Activated T-helper 1 cell treated with anti-CD3 and anti-CD28 coated beads, Interleukin-12 subunit alpha, Interleukin-12 subunit beta, Interleukin-2, Interleukin-4 antibody, amounts not matched to agents 30 ng/mL and 10 ng/mL and 1 ng/mL, durations not matched to agents 14 hours and 24 hours and 36 hours (primary cell): Measurements from ENCODE around the gene CPA4. TPM values are rescaled to one million over a fixed set of nuclear protein-coding genes. Genes with fewer than 3 reads are reported as not detected.
A peak's percentile ranks its signal among the peaks of the same experiment; 100 is the strongest.

Source experiments
- DNase-seq: peaks from one replicate; pipeline ENCODE4 v3.0.0; 2021; ENCODE audit warnings: low spot score
- H3K27ac Mint-ChIP-seq: one replicate; pipeline ENCODE4 v1.8.0; 2021; ENCODE audit warnings: mild to moderate bottlenecking, mixed read lengths
- H3K27me3 Mint-ChIP-seq: one replicate; pipeline ENCODE4 v1.8.0; 2022; ENCODE audit warnings: mild to moderate bottlenecking, moderate library complexity, mixed read lengths; ENCODE audit not compliant: insufficient read depth
- H3K36me3 Mint-ChIP-seq: one replicate; pipeline ENCODE4 v1.8.0; 2021; ENCODE audit warnings: low read depth, mixed read lengths
- H3K4me1 Mint-ChIP-seq: one replicate; pipeline ENCODE4 v1.8.0; 2021; ENCODE audit warnings: low read depth, mixed read lengths
- H3K4me3 Mint-ChIP-seq: one replicate; pipeline ENCODE4 v1.8.0; 2021; ENCODE audit warnings: mild to moderate bottlenecking, moderate library complexity, mixed read lengths
- H3K9me3 Mint-ChIP-seq: one replicate; pipeline ENCODE4 v1.8.0; 2021; ENCODE audit warnings: mixed read lengths
- intact Hi-C: fragments of 100-400 bp; cut with micrococcal nuclease; formaldehyde crosslinking; loops from one replicate; pipeline ENCODE4 v1.15.1; 2024
- total RNA-seq: library from RNA; stranded (reverse); gene quantifications from 2 replicates; pipeline ENCODE4 v1.2.3, GENCODE V29; 2022

CPA4 gene
- total RNA-seq, 1 donor from 2014 or later = not detected

DNA sequence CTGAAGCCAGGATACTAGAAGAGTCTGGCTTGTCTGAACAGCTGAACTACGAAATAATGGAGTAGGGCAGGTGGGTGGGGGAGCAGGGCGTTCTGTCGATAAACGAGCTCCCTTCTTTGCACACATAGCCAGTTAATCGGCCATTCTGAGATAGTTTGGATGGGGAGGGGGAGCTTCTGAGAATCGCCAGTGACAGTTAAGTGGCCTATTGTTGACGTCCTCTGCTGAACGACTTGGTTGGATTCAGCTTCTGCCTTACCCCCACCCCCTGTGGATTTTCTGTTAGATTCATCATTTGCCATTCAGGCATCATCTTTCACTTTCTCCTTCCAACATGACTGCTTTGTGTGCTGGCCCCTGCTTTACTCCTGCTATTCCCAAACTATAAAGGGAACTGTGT lies 52.2 kb downstream of the CPA4 start:
- DNase-seq = no peak
- H3K4me1 Mint-ChIP-seq = no peaks in the 10 kb centered on the region
- H3K27ac Mint-ChIP-seq = no peak overlapping the region
- peaks cover 3% of the 10 kb centered on the region for H3K27me3 Mint-ChIP-seq
- intact Hi-C loops = no loop called here
- no peak overlapping the region for H3K4me3 Mint-ChIP-seq
- no peaks in the 10 kb centered on the region for H3K9me3 Mint-ChIP-seq
- H3K36me3 Mint-ChIP-seq = no peaks in the 10 kb centered on the region

DNA sequence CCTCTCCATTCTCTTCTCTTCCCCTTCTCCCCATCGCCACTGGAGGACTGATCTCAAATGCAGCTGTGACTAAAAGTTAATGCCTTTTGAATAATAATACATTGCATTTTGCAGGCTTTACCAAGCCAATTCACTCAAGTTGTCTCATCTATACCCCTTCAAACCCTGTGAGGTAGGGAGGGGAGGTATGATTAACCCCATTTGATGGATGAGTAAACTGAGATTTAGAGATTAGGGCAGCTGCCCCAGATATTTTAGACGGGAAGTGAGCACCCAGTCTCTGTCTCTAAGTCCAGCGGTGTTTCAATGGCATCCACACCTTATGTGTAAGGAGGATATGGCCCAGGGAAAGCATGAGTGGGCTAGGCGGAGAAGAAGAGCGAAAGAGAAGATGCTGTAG lies 52.8 kb downstream of the CPA4 start:
- no peak for DNase-seq
- Mint-ChIP-seq H3K4me3 (no peak overlapping the region), H3K27me3 (peaks cover 3% of the 10 kb centered on the region), H3K9me3 (no peaks in the 10 kb centered on the region), H3K27ac (no peak overlapping the region), H3K4me1 (peaks cover under 1% of the 10 kb centered on the region), H3K36me3 (no peaks in the 10 kb centered on the region)
- intact Hi-C loops = no loop called here

DNA sequence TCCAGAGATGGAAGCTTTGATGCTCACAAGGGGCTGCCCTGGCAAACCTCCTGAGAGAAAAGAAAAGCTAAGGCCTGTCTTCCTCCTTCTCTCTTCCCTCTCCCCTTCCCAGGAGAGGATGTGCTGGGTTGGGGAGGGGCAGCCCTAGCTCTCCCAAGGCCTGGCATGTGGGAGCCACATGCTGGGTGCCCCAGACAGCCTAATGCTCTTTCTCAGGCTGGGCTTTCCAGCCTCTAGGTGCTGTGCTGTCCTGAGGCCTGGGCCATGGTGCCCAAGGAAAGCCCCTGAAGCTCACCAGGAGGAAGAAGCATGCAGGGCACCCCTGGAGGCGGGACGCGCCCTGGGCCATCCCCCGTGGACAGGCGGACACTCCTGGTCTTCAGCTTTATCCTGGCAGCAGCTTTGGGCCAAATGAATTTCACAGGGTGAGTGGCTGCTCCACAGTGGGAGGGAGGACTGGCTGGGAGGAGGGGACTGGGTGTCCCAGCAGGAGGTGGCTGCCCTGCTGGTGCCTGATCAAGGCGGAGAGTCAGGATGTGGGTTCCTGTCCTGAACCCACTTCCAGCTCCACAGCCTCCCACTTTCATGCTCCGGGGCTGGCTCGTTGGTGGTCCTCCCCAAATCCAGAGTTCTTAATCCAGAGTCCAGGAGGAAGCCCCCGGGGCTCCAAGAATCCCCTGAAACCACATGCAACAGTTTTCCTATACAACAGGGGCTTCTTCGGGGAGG lies 53.4 kb downstream of the CPA4 start:
- no peaks in the 10 kb centered on the region for H3K36me3 Mint-ChIP-seq
- peaks cover 6% of the 10 kb centered on the region for H3K4me1 Mint-ChIP-seq
- no peak overlapping the region for H3K27ac Mint-ChIP-seq
- H3K9me3 Mint-ChIP-seq = no peaks in the 10 kb centered on the region
- intact Hi-C loops = no loop called here
- DNase-seq = no peak
- no peak overlapping the region for H3K4me3 Mint-ChIP-seq
- peaks cover 3% of the 10 kb centered on the region for H3K27me3 Mint-ChIP-seq

DNA sequence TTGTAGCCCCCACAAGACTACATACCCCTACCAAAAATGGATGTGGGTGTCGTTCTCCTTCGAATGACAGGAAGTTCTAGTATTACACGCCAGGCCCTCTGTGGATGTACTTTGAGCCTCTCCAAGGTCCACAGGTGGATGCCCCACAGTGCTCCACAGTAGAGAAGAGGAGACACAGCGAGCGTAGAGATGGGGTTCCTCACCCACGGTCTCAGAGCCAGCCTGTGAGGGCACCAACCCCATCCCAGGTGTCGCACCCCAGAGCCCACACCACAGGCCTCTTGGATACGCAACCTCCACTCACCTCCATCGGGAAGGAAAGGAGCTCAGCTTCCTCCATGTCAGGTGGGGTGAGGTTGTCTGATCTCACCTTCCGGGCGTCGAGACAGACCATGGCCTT lies 54.0 kb downstream of the CPA4 start:
- Mint-ChIP-seq H3K27me3 (peaks cover 3% of the 10 kb centered on the region), H3K9me3 (no peaks in the 10 kb centered on the region), H3K4me3 (no peak overlapping the region), H3K27ac (no peak overlapping the region), H3K36me3 (no peaks in the 10 kb centered on the region), H3K4me1 (peaks cover 10% of the 10 kb centered on the region)
- DNase-seq = no peak
- intact Hi-C loops = no loop called here

DNA sequence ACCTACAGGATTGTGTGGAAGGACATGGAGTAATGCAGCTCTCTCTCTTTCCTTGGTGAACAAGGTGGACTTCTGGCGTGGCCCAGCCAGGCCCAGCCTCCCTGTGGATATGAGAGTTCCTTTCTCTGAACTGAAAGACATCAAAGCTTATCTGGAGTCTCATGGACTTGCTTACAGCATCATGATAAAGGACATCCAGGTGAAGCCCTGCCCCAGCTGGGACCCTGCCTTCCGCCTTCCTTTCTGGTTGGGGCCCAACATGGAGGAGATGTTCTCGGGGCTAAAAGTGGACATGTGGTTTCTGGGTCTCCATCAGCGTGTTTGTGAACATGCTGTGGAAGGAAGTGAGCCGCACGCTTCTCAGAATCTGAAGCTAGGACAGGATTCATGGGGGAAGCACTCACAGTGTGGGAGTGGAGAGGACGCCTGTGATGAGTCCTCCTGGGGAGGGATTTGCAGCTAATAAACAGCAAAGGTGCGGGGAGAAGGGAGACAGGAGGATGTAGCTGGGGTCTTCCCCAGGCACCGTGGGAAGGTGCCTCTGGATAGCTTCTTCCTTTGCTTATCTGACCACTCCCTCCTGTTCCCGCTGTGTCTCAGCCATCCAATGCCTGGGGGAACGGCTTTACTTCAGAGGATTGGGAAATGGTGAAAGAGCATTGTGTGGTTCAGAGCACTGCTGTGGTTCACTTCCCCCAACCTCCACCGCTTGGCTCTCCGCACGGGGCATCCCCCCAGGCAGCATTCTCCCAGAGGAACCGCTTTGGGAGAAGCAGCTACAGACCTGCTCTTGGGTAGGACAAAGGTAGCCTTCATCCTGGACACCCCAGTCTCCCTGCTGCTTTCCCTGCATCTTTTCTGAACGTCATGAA lies 57.2 kb downstream of the CPA4 start:
- H3K4me1 Mint-ChIP-seq = peaks cover 10% of the 10 kb centered on the region
- no peaks in the 10 kb centered on the region for H3K36me3 Mint-ChIP-seq
- H3K9me3 Mint-ChIP-seq = no peaks in the 10 kb centered on the region
- DNase-seq = no peak
- no peak overlapping the region for H3K27ac Mint-ChIP-seq
- peaks cover 1% of the 10 kb centered on the region for H3K27me3 Mint-ChIP-seq
- H3K4me3 Mint-ChIP-seq = no peak overlapping the region
- intact Hi-C loops = no loop called here

DNA sequence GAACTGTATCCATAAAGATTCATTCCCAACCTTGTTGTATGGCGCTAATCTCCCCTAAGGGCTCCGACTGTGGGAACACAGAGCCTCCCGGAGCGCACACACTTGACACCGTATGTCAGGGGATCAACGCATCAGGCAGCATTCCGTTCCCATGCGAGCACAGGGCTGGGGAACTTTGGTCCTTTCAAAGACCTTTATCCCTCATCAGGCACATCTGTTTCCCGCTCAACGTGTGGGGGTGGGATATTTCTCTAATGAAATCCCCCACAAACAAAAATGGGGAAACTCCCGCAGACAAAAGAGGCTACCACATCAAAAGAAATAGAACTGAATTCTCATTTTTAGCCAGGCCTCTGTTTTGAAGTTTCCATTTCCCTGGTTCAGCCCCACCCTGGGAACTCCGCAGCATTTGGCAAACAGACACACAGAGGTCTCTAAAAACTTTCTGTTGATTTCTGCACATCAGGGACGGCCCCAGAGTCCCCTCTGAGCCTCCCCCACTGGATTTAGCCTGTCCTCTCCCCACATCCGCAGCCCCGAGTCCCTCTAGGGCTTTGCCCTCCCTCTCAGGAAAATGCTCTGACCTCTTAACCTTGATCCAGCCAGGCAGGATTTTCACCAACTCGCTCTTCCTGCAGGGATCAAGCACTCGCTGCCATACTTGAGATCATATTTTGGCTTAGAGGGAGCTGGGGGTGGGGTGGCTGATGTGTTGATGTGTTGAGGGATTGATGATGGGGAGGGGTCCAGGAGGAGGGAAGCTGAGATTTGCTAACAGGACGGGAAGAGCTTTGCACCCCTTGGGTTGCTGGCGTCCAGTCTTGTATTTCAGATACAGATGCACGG lies 58.2 kb downstream of the CPA4 start:
- intact Hi-C loops = no loop called here
- DNase-seq = no peak
- Mint-ChIP-seq H3K27ac (peak overlapping the region; percentile 21), H3K9me3 (no peaks in the 10 kb centered on the region), H3K4me3 (no peak overlapping the region), H3K36me3 (no peaks in the 10 kb centered on the region), H3K4me1 (peaks cover 10% of the 10 kb centered on the region), H3K27me3 (peaks cover 1% of the 10 kb centered on the region)

DNA sequence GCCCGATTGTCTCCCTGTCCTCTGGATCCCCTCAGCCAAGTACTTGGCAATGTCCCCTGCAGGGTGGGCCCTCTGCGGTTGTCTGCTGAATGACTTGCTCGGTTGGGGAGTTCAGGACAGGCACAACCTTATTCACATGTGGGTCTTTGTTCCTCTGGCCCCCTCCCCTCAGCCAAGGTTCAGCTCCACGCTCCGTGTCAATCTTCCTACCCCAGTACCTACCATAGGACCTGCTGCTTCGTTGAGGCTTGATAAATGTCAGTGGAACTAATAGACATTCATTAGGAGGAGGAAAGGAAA lies 58.8 kb downstream of the CPA4 start:
- H3K9me3 Mint-ChIP-seq = no peaks in the 10 kb centered on the region

DNA sequence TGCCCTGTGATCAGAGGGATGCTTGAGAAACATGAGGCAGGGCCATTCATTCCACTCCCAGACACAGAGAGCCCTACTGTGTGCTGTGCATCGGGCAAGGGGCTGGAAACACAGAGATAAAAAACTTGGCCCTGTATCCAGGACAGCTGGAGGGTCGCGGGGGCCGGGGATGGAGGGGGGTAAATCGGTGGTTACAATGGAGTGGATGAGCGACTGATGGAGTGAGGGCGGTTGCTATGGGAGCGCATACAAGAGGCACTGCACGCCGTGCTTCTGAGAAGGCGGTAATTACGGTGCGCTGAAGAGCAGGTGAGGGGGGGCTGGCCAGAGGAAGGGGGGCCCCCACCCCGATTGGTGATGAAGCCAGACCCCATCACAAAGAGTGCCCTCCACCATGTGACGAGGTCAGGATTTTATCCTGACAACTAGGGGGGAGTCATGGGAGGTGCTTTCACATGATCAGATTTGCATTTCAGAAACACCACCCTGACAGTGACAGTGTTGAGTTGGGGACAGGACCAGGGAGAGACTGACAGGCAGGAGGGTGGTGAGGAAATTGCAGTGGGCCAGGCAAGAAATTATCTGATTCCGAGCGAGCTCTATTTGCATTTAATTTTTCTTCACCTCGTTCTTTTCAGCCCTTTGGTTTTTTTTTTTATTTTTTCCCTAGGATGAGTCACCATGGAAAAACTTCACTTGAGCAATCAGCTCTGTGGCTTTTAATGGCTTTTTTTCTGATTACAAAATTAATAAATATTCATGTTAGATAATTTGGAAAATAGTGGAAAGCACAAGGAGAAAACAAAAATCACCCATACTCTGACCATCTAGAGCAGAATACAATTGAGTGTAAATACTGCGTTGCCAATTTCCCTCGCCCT lies 59.5 kb downstream of the CPA4 start:
- H3K9me3 Mint-ChIP-seq = no peaks in the 10 kb centered on the region
- H3K36me3 Mint-ChIP-seq = no peaks in the 10 kb centered on the region
- H3K4me3 Mint-ChIP-seq = no peak overlapping the region
- no peak overlapping the region for H3K27ac Mint-ChIP-seq
- intact Hi-C loops = no loop called here
- no peak for DNase-seq
- peaks cover 1% of the 10 kb centered on the region for H3K27me3 Mint-ChIP-seq
- peaks cover 10% of the 10 kb centered on the region for H3K4me1 Mint-ChIP-seq

More for the DNA sequence above, 58.8 kb downstream of the CPA4 start:
- H3K27me3 Mint-ChIP-seq = peaks cover 1% of the 10 kb centered on the region
- H3K27ac Mint-ChIP-seq = no peak overlapping the region
- peaks cover 10% of the 10 kb centered on the region for H3K4me1 Mint-ChIP-seq
- no peak for DNase-seq
- no peak overlapping the region for H3K4me3 Mint-ChIP-seq
- H3K36me3 Mint-ChIP-seq = no peaks in the 10 kb centered on the region
- intact Hi-C loops = no loop called here

DNA sequence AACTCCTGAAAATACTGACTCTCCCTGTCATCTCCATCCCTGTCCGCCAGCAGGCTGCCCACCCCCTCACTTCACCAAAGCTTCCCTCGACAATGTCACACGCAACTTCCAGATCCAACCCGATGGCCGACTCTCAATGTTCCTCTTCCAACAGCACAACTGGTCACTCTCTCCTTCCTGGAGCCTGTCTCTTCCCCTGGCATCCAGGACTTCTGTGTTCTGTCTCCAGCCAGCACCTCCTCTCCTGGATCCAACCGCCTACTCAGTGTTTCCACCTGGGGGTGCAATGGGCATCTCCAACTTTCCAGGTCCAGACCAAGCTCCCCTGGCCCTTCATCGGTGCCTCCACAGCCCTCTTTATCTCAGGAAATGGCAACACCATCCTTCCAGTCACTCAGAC lies 60.2 kb downstream of the CPA4 start:
- Mint-ChIP-seq H3K9me3 (no peaks in the 10 kb centered on the region), H3K27me3 (peaks cover 1% of the 10 kb centered on the region), H3K36me3 (no peaks in the 10 kb centered on the region), H3K4me1 (peaks cover 10% of the 10 kb centered on the region), H3K27ac (no peak overlapping the region), H3K4me3 (no peak overlapping the region)
- intact Hi-C loops = no loop called here
- DNase-seq = no peak

DNA sequence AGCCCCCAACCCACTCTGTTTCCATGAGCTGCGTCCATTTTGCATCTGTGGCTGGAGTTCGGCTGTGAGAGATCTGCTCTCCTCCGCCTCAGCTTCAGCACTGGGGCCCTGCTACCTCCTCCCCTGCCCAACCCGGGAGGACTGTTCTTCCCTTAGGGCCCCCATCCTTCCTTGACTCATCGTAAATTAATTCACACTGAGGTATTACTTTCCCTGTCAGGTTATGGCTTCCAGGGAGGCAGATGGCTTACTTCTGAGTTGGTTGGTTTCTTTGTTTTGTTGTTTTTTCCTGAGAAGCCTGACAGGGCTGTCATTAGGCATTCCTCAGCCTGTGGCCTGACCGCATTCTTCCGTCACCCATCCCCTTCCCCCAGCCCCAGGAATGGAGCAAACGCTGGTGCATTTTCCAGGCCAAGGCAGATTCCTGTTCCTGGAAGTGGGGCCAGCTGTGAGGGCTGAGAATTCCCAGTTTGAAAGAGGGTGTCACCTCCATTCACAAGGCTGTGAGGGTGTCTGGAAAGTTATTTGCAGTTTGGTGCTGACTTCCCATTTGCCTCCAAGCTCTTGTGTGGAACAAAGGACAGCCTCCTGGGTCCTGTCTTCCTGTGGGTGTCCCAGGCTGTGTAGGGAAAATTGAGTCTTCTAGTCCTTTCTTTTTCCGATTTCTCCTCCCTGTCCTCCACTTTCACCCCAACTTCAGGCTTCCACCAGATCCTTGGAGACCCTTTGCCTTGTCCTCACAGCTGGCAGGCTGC lies 63.3 kb downstream of the CPA4 start:
- intact Hi-C loops = no loop called here
- Mint-ChIP-seq H3K4me3 (no peak overlapping the region), H3K27me3 (peaks cover 4% of the 10 kb centered on the region), H3K36me3 (no peaks in the 10 kb centered on the region), H3K9me3 (peaks cover 13% of the 10 kb centered on the region), H3K4me1 (peaks cover 4% of the 10 kb centered on the region), H3K27ac (no peak overlapping the region)
- no peak for DNase-seq

DNA sequence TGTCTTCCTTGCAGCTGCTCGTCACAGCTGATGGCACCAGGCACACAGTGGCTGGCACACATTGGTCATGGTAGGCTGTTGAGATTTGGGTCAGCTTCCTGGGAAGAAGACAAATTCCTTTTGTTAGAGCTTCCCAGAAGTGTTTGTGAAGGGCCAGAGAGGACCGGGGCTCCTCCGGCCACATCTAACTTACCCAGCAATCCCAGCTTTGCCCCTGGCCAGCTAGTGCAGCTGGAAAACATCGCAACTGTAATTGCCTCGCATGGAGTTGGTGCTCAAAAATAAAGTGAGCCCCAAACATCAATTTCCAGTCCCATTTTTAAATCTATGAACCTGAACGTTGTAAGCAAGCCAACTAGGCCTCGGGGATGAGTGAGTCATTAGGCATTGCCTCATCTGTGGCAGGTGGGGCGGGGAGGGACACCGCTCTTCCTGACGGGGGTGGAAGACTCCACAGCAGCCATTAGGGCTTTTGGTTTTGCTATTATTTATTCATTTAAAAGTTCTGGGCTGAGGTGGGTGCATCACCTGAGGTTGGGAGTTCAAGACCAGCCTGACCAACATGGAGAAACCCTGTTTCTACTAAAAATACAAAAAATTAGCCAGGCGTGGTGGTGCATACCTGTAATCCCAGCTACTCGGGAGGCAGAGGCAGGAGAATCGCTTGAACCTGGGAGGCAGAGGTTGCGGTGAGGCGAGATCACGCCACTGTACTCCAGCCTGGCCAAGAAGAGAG lies 64.1 kb downstream of the CPA4 start:
- Mint-ChIP-seq H3K27ac (no peak overlapping the region), H3K4me1 (no peaks in the 10 kb centered on the region), H3K27me3 (peaks cover 4% of the 10 kb centered on the region), H3K4me3 (no peak overlapping the region), H3K36me3 (no peaks in the 10 kb centered on the region), H3K9me3 (peaks cover 13% of the 10 kb centered on the region)
- DNase-seq = no peak
- intact Hi-C loops = no loop called here
